Ishikawa (cell line): ENCODE results near the gene HRK.
A peak's percentile ranks its signal among the peaks of the same experiment; 100 is the strongest.

Experiments used
- CEBPB ChIP-seq: IDR thresholded peaks from 2 replicates; pipeline ENCODE4 v1.6.1; 2012
- CREB1 ChIP-seq: IDR thresholded peaks from 2 replicates; pipeline ENCODE4 v1.6.1; 2012; ENCODE audit warnings: low read depth
- EGR1 ChIP-seq: IDR thresholded peaks from 2 replicates; pipeline ENCODE4 v1.6.1; 2012
- EP300 ChIP-seq: IDR thresholded peaks from 2 replicates; pipeline ENCODE4 v1.6.1; 2012; ENCODE audit warnings: borderline replicate concordance
- FOXM1 ChIP-seq: IDR thresholded peaks from 2 replicates; pipeline ENCODE4 v1.6.1; 2012; ENCODE audit warnings: low read depth, borderline replicate concordance
- MAX ChIP-seq: IDR thresholded peaks from 2 replicates; pipeline ENCODE4 v1.6.1; 2012
- NFIC ChIP-seq: IDR thresholded peaks from 2 replicates; pipeline ENCODE4 v1.6.1; 2012
- RAD21 ChIP-seq: IDR thresholded peaks from 2 replicates; pipeline ENCODE4 v1.6.1; 2012; ENCODE audit warnings: low read depth
- REST ChIP-seq: IDR thresholded peaks from 2 replicates; pipeline ENCODE4 v1.6.1; 2012; ENCODE audit warnings: low read depth, mild to moderate bottlenecking
- TAF1 ChIP-seq: IDR thresholded peaks from 2 replicates; pipeline ENCODE4 v1.6.1; 2012; ENCODE audit warnings: low read depth, mild to moderate bottlenecking
- TCF12 ChIP-seq: IDR thresholded peaks from 2 replicates; pipeline ENCODE4 v1.6.1; 2012; ENCODE audit warnings: low read depth
- TEAD4 ChIP-seq: IDR thresholded peaks from 2 replicates; pipeline ENCODE4 v1.6.1; 2012
- YY1 ChIP-seq: IDR thresholded peaks from 2 replicates; pipeline ENCODE4 v1.6.1; 2012; ENCODE audit warnings: low read depth
- ZBTB7A ChIP-seq: IDR thresholded peaks from 2 replicates; pipeline ENCODE4 v1.6.1; 2012; ENCODE audit warnings: low read depth
- TF ChIP-seq, protein P1 (sequence below): IDR thresholded peaks from 2 replicates; pipeline ENCODE4 v1.6.1; 2012

HRK gene

GRCh38 chr12:116910280-116910644 is 29.0 kb upstream of the HRK start:
- TF ChIP-seq RAD21 = no peak
- TF ChIP-seq NFIC = no peak
- TF ChIP-seq TCF12 = no peak
- no peak for TF ChIP-seq EP300
- TF ChIP-seq FOXM1 = no peak
- TF ChIP-seq EGR1 = no peak
- TF ChIP-seq CREB1 = no peak
- no peak for TF ChIP-seq TEAD4

GRCh38 chr12:116906285-116906684 is 25.0 kb upstream of the HRK start:
- TF ChIP-seq RAD21 (no peak), MAX (no peak), NFIC (no peak), REST (no peak), TCF12 (no peak), EGR1 (no peak), ZBTB7A (no peak), FOXM1 (no peak), TAF1 (no peak), CEBPB (no peak), YY1 (no peak), CREB1 (no peak), EP300 (no peak), TEAD4 (no peak)
- TF ChIP-seq, protein P1, sequence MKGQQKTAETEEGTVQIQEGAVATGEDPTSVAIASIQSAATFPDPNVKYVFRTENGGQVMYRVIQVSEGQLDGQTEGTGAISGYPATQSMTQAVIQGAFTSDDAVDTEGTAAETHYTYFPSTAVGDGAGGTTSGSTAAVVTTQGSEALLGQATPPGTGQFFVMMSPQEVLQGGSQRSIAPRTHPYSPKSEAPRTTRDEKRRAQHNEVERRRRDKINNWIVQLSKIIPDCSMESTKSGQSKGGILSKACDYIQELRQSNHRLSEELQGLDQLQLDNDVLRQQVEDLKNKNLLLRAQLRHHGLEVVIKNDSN = no peak

- no peak for TF ChIP-seq EP300
- no peak for TF ChIP-seq NFIC
- no peak for TF ChIP-seq EGR1
- no peak for TF ChIP-seq CEBPB
- TF ChIP-seq, protein P1 = no peak
- TF ChIP-seq RAD21 = no peak
- TF ChIP-seq TAF1 = no peak
- TF ChIP-seq ZBTB7A = no peak
- no peak for TF ChIP-seq YY1
- TF ChIP-seq CREB1 = no peak
- no peak for TF ChIP-seq MAX
- no peak for TF ChIP-seq TEAD4
- no peak for TF ChIP-seq TCF12
- no peak for TF ChIP-seq REST
- no peak for TF ChIP-seq FOXM1
Observed at GRCh38 chr12:116903818-116904217, 22.6 kb upstream of the HRK start.

GRCh38 chr12:116901612-116902011 is 20.4 kb upstream of the HRK start:
- no peak for TF ChIP-seq TEAD4
- TF ChIP-seq TAF1 = no peak
- TF ChIP-seq, protein P1 = no peak
- no peak for TF ChIP-seq RAD21
- no peak for TF ChIP-seq MAX
- no peak for TF ChIP-seq CREB1
- no peak for TF ChIP-seq CEBPB
- no peak for TF ChIP-seq FOXM1

GRCh38 chr12:116898669-116899068 is 17.4 kb upstream of the HRK start:
- TF ChIP-seq, protein P1 = peak; percentile 71
- TF ChIP-seq TCF12 = no peak

DNA sequence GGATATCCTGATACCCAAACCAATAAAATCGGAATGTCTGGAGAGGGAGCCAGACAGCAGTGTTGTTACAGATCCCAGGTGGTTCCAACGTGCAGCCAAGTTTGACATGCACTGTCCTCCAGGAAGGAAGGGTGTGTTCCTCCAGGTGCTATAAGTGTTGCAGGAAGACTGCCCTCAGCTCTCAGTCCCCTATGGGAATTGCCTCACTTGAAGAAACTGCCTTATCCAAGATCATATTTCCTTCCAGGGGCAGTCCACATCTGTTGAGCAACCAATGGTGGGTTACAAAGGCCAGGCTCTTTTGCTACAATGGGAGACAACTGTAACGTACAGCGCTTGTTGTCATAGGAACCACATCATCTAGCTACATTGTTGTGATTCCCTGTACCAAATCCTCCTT is 16.2 kb upstream of the HRK start:
- TF ChIP-seq EP300 = no peak
- TF ChIP-seq, protein P1 = no peak
- TF ChIP-seq TEAD4 = no peak
